MCF 10A (cell line): ENCODE data around the gene IL1RL2. TPM values are rescaled to one million over a fixed set of nuclear protein-coding genes. Genes with fewer than 3 reads are reported as not detected.

ENCODE experiments used
- BruUV-seq: library from RNA; stranded (reverse); fragments of 400-500 nt; replicated peaks from 2 replicates; lab custom pipeline; 2021; lab: Mats Ljungman, UMichigan
- CTCF ChIA-PET: fragments of 300-600 bp; sonication (Branson Sonifier 250); formaldehyde crosslinking; extraction: SDS; loops from one replicate; lab custom pipeline; 2021; ENCODE audit warnings: antibody characterized with exemption, inconsistent platforms; lab: Yijun Ruan, JAX
- POLR2A ChIA-PET: fragments of 300-600, 350-650 bp; sonication (Branson Sonifier 250); formaldehyde crosslinking; extraction: SDS; loops from one replicate; lab custom pipeline; 2020; ENCODE audit warnings: antibody characterized with exemption, inconsistent platforms; lab: Yijun Ruan, JAX
- DNase-seq: peaks from one replicate; pipeline ENCODE4 v3.0.0-alpha.2; 2018; ENCODE audit not compliant: unreplicated experiment
- H3K27ac Mint-ChIP-seq: one replicate; pipeline ENCODE4 v1.8.0; 2022; ENCODE audit warnings: mild to moderate bottlenecking, low read depth, mixed read lengths; ENCODE audit not compliant: unreplicated experiment
- H3K27me3 Mint-ChIP-seq: one replicate; pipeline ENCODE4 v1.8.0; 2022; ENCODE audit warnings: mixed read lengths; ENCODE audit not compliant: insufficient read depth, unreplicated experiment
- H3K36me3 Mint-ChIP-seq: one replicate; pipeline ENCODE4 v1.8.0; 2022; ENCODE audit warnings: mild to moderate bottlenecking, moderate library complexity, mixed read lengths; ENCODE audit not compliant: insufficient read depth, unreplicated experiment
- H3K4me1 Mint-ChIP-seq: one replicate; pipeline ENCODE4 v1.8.0; 2022; ENCODE audit warnings: mixed read lengths; ENCODE audit not compliant: insufficient read depth, unreplicated experiment
- H3K4me3 Mint-ChIP-seq: one replicate; pipeline ENCODE4 v1.8.0; 2022; ENCODE audit warnings: mild to moderate bottlenecking, moderate library complexity, mixed read lengths; ENCODE audit not compliant: unreplicated experiment
- H3K9me3 Mint-ChIP-seq: one replicate; pipeline ENCODE4 v1.8.0; 2022; ENCODE audit warnings: mixed read lengths; ENCODE audit not compliant: unreplicated experiment
- intact Hi-C: fragments of 100-400 bp; cut with micrococcal nuclease; formaldehyde crosslinking; loops from 2 replicates; pipeline ENCODE4 v1.14.1; 2022
- total RNA-seq: library from RNA; stranded (reverse); gene quantifications from 2 replicates; pipeline ENCODE4 v1.2.3, GENCODE V29; 2022
- TF ChIP-seq, protein P1 (sequence below): fragments of 200-600 bp; IDR thresholded peaks from one replicate; pipeline ENCODE4 v1.8.0; 2022; ENCODE audit warnings: antibody characterized with exemption, mild to moderate bottlenecking; ENCODE audit not compliant: unreplicated experiment

Gene IL1RL2
- total RNA-seq, 1 experiment from 2014 or later = not detected

GRCh38 chr2:102240640-102241370, 54.0 kb downstream of the IL1RL2 start:
- H3K36me3 Mint-ChIP-seq = no peaks in the 10 kb centered on the region
- no peaks in the 10 kb centered on the region for H3K9me3 Mint-ChIP-seq
- H3K4me3 Mint-ChIP-seq = no peak overlapping the region
- intact Hi-C loops = loop anchor here (1.0 to 5.0 kb wide), 7 partner anchors 56 to 824 kb away; no protein-coding TSS in a partner anchor
- no peak overlapping the region for H3K27ac Mint-ChIP-seq
- TF ChIP-seq, protein P1, sequence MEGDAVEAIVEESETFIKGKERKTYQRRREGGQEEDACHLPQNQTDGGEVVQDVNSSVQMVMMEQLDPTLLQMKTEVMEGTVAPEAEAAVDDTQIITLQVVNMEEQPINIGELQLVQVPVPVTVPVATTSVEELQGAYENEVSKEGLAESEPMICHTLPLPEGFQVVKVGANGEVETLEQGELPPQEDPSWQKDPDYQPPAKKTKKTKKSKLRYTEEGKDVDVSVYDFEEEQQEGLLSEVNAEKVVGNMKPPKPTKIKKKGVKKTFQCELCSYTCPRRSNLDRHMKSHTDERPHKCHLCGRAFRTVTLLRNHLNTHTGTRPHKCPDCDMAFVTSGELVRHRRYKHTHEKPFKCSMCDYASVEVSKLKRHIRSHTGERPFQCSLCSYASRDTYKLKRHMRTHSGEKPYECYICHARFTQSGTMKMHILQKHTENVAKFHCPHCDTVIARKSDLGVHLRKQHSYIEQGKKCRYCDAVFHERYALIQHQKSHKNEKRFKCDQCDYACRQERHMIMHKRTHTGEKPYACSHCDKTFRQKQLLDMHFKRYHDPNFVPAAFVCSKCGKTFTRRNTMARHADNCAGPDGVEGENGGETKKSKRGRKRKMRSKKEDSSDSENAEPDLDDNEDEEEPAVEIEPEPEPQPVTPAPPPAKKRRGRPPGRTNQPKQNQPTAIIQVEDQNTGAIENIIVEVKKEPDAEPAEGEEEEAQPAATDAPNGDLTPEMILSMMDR = peak; percentile 97
- ChIA-PET CTCF (interaction anchor here (0.5 to 7.3 kb wide), 94 partner anchors 10 to 1933 kb away, joined by 3 to 115 read pairs (median 4); partner anchors contain the start of genes IL18R1 and IL1R1), POLR2A (interaction anchor here (0.6 to 2.4 kb wide), 14 partner anchors 61 to 357 kb away, joined by 3 to 14 read pairs (median 4); partner anchors contain the start of gene IL1R1)
- no TSS peak for BruUV-seq
- peak; percentile 87 for DNase-seq
- H3K27me3 Mint-ChIP-seq = no peaks in the 10 kb centered on the region
- H3K4me1 Mint-ChIP-seq = peaks cover 6% of the 10 kb centered on the region

- Mint-ChIP-seq H3K27me3 (no peaks in the 10 kb centered on the region), H3K4me3 (no peak overlapping the region), H3K36me3 (no peaks in the 10 kb centered on the region), H3K27ac (no peak overlapping the region), H3K4me1 (peaks cover 6% of the 10 kb centered on the region), H3K9me3 (no peaks in the 10 kb centered on the region)
- intact Hi-C loops = loop anchor here (2.0 to 5.0 kb wide), 4 partner anchors 75 to 824 kb away; no protein-coding TSS in a partner anchor
- TF ChIP-seq, protein P1 = no peak
- ChIA-PET CTCF (interaction anchor here (0.6 to 7.3 kb wide), 33 partner anchors 9 to 382 kb away, joined by 3 to 115 read pairs (median 9); partner anchors contain the start of genes IL18R1 and IL1R1), POLR2A (interaction anchor here (0.6 to 2.4 kb wide), 5 partner anchors 57 to 221 kb away, joined by 3 to 14 read pairs (median 9); partner anchors contain the start of gene IL18R1)
- DNase-seq = no peak
- no TSS peak for BruUV-seq
Observed at GRCh38 chr2:102241616-102242305, 54.9 kb downstream of the IL1RL2 start.

DNA sequence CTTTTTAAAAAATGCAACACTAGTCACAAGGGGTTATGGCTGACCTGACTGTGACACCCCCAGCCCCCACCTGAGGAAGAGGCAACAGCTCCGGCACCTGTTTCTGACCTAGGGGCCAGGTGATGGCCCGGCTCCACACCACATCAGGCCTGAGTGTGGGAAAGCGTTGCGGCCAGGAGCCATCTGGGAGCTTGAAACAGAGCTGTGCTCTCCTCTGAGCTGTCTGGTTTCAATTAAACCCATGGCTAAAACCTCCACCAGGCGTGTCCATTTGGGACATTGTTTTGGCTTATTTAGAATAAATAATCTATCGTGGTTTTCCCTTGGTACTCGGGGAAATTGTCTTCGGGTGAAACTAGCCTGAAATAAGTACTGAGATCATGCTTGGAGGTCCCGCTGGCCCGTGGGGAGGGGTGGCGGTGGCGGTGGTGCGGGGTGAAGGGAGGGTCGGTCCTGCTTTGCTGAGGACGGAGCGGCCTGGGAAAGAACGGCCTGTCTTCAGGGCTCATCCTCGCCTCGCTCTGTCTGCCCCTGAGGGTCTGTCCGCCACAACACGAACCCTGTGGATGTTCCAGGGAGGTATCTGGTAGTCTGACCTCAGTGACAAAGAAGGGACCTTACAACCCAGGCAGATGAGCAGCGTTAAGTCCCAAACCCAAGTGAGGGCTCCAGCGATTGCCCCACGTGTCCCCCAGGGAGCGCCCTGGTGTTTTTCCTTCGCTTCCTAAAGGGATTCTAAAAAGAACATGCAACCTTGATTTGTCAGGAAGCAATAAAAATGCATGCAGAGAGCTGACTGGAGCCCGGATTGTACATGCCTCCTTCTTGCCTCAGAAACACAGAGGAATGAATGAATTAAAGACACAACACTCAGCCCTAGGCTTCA, 58.7 kb downstream of the IL1RL2 start:
- Mint-ChIP-seq H3K9me3 (no peaks in the 10 kb centered on the region), H3K4me1 (peaks cover 4% of the 10 kb centered on the region), H3K4me3 (no peak overlapping the region), H3K36me3 (no peaks in the 10 kb centered on the region), H3K27ac (no peak overlapping the region), H3K27me3 (no peaks in the 10 kb centered on the region)
- ChIA-PET CTCF (interaction anchor here (0.6 to 3.9 kb wide), 11 partner anchors 16 to 239 kb away, joined by 3 to 19 read pairs (median 4); partner anchors contain the start of gene IL18R1), POLR2A (no interaction called here)
- TF ChIP-seq, protein P1 = no peak
- DNase-seq = no peak
- BruUV-seq = no TSS peak
- intact Hi-C loops = no loop called here
